GM12865 (cell line): Measurements from ENCODE around the gene ACHE.

Experiments
- DNase-seq: peaks from one replicate; pipeline ENCODE4 v3.0.0; 2010; ENCODE audit warnings: low read depth
- H3K4me3 ChIP-seq: 2 replicates; pipeline ENCODE4 v1.5.1; 2011; ENCODE audit warnings: mild to moderate bottlenecking, low read depth, low read length, control low read depth
- TF ChIP-seq, protein P1 (sequence below): IDR thresholded peaks from 2 replicates; pipeline ENCODE4 v1.5.1; 2011; ENCODE audit warnings: low read length, control low read depth, low read depth, inconsistent platforms; ENCODE audit not compliant: insufficient read depth; ENCODE audit errors: missing control alignments

Gene ACHE

DNA sequence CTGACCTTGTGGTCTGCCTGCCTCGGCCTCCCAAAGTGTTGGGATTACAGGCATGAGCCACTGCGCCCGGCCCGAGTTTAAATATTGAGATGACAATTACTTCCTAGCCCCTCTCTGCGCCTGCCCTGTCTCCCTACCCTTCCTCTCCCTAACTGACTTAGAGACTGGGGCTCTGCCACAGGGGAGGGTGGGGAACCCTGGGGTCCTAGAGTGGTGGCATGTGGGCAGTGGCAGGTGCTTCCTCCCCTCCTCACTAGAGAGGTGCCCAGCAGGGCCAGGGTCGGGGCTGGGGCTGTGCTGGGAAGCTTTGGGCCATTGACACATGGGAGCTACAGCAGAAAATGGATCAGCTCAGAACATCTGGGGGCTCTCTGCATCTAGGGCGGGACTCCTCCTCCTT is 7.0 kb upstream of the ACHE start:
- TF ChIP-seq, protein P1, sequence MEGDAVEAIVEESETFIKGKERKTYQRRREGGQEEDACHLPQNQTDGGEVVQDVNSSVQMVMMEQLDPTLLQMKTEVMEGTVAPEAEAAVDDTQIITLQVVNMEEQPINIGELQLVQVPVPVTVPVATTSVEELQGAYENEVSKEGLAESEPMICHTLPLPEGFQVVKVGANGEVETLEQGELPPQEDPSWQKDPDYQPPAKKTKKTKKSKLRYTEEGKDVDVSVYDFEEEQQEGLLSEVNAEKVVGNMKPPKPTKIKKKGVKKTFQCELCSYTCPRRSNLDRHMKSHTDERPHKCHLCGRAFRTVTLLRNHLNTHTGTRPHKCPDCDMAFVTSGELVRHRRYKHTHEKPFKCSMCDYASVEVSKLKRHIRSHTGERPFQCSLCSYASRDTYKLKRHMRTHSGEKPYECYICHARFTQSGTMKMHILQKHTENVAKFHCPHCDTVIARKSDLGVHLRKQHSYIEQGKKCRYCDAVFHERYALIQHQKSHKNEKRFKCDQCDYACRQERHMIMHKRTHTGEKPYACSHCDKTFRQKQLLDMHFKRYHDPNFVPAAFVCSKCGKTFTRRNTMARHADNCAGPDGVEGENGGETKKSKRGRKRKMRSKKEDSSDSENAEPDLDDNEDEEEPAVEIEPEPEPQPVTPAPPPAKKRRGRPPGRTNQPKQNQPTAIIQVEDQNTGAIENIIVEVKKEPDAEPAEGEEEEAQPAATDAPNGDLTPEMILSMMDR, result no peak
- no peak overlapping the region for H3K4me3 ChIP-seq
- DNase-seq, result no peak

- DNase-seq, result no peak
- TF ChIP-seq, protein P1, result no peak
- no peak overlapping the region for H3K4me3 ChIP-seq
Measured at GRCh38 chr7:100901921-100902332, 6.2 kb upstream of the ACHE start.

DNA sequence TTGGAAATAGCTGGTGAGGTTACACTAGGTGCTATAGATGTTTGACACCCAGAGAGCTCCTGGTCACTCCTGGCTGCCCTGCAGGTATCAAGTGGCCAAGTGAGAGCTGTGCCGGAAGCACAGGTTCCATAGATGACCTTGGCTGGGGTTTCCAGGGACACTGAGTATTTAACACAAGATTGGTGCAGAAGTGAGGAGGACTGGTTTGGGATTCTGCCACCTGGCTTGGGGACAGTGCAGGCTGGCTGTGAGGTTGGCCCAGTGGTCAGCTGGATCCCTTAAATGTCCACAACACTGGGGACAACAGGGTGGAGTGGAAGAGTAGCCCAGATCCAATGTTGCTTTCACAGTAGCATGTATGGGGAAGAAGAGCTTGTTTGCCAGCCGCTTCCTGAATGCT is 5.3 kb upstream of the ACHE start:
- no peak overlapping the region for H3K4me3 ChIP-seq
- no peak for DNase-seq
- TF ChIP-seq, protein P1, result no peak

DNA sequence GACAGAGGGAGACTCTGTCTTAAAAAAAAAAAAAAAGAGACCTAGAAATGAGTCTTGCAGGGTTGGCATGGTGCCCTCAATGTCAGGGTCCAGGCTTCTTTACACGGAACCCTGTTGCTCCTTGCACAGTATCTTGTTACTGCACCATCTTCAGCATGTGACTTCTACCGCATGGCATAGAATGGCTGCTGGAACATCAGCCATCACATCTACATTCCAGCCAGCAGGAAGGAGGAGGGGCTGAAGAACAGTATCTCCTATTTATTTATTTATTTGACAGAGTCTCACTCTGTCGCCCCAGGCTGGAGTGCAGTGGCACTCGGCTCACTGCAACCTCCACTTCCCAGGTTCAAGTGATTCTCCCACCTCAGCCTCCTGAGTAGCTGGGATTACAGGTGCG is 3.7 kb upstream of the ACHE start:
- DNase-seq, result no peak
- TF ChIP-seq, protein P1, result no peak
- no peak overlapping the region for H3K4me3 ChIP-seq

DNA sequence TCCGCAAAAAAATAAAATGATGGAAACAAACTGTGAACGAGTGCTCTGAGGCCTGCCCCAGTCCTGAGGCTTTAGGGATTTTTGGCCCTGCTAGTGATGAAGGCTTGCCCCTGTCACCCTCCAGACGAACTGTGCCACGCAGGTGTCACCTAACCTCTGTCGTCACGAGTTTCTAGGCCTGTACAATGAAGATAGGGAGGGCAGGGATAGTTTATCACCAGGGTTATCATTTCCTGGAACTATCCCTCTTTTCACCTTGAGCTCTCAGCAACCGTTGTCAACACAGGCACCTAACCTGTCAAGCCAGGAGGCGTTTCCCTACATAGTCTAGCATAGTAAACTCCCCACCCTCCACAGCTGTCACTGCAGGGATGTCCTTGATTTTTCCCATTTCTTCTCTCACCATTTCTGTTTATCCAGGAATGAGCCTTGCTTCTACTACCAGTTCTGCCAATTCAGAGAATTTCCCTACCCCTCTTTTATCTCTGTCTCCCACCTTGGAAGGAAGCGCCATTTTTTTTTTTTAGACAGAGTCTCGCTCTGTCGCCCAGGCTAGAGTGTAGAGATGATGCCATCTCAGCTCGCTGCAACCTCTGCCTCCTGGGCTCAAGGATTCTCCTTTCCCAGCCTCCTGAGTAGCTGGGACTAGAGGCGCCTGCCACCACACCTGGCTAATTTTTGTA is 2.2 kb upstream of the ACHE start:
- no peak for DNase-seq
- no peak overlapping the region for H3K4me3 ChIP-seq
- TF ChIP-seq, protein P1, result no peak

DNA sequence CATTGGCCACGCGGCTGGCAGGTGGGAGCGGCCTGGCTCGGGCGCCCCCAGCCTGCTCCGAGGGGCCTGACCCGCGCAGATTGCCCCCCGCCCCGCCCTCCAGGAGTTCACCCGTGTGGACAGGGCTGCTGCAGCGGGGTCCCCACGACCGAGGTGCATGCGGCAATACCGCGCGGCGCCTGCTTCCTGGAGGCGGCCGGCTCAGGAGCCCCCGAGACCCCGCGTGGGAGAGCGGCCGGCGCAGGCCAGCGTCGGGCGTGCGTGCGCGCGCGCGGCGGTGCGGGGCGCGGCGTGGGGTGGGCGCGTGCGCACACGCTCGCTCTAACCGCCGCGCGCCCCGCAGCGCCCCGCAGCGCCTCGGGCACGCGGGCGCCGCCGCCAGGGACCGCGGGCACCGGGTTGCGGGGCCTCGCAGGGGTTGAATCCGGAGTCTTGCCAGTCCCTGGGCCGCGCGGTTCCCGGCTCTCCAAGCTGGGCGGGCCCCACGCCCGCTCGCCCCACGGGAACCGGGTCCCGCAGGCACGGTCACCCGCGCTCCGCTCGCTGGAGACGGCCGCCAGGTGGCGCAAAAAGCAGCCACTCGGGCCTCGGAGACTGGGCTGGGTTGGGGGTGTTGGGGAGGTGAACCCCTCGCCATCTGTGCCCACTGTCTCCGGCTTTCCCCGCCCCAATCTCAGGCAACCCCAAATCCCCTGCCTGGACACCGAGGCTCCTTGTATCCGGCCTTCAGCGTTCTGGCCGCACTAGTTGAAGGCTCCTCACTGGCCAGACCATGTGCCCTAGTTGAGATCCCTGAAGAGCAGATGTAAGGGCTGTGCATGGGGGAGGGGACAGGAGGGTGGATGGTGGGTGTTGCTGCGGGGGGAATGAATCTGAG is 1.3 kb upstream of the ACHE start:
- DNase-seq, result no peak
- no peak overlapping the region for H3K4me3 ChIP-seq

More for the DNA sequence above, 1.3 kb upstream of the ACHE start:
- TF ChIP-seq, protein P1, result peak; percentile 73
